Bronchial epithelial cell (primary cell): Measurements from ENCODE around the gene RHOB. TPM values are rescaled to one million over a fixed set of nuclear protein-coding genes. Genes with fewer than 3 reads are reported as not detected.

Experiments used
- DNase-seq: peaks from one replicate; pipeline ENCODE4 v3.0.0-alpha.2; 2010; ENCODE audit warnings: low read depth
- FAIRE-seq: peaks from 2 replicates; lab custom pipeline; 2011; peaks lifted over from hg19 to GRCh38; lab: Jason Lieb, UNC
- H3K27me3 ChIP-seq: 2 replicates; pipeline ENCODE4 v1.5.1; 2011; ENCODE audit warnings: low read length; ENCODE audit not compliant: control insufficient read depth, insufficient read depth
- H3K36me3 ChIP-seq: 2 replicates; pipeline ENCODE4 v1.5.1; 2011; ENCODE audit warnings: low read length; ENCODE audit not compliant: control insufficient read depth, insufficient read depth
- H3K4me3 ChIP-seq: 2 replicates; pipeline ENCODE4 v1.5.1; 2011; ENCODE audit warnings: mild to moderate bottlenecking, low read depth, low read length, control low read depth
- total RNA-seq: library from RNA; depleted of rRNA; stranded (reverse); fragments of >200 nt; gene quantifications from 2 replicates; pipeline ENCODE4 v1.2.1, GENCODE V29; 2014
- TF ChIP-seq, protein P1 (sequence below): IDR thresholded peaks from 2 replicates; pipeline ENCODE4 v1.5.1; 2011; ENCODE audit warnings: mild to moderate bottlenecking, moderate library complexity, low read length, control low read depth, inconsistent platforms; ENCODE audit not compliant: insufficient read depth, severe bottlenecking

Gene RHOB
- total RNA-seq, 1 donor from 2014 or later: 51.9 TPM

DNA sequence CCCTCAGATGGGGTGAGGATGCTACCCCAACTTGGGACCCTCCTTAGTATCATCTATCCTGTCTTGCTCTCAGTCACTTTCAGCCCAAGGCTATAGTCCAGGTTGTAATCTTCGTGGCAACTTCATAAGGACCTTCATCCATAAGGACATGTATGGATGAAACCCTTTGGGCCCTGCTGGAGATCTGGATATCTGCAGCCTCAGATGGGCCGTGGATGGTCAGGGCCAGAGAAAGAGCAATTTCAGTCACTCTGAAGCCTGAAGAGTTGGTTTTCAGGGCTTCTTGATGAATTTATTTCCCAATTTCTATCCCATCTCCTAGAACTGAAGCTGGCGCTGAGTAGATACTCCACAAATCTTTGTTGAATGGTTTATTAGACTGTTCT, 28.7 kb downstream of the RHOB start:
- no peak for FAIRE-seq
- Histone ChIP-seq H3K4me3 (no peak overlapping the region), H3K36me3 (no peaks in the 10 kb centered on the region), H3K27me3 (no peaks in the 10 kb centered on the region)
- no peak for DNase-seq
- TF ChIP-seq, protein P1, sequence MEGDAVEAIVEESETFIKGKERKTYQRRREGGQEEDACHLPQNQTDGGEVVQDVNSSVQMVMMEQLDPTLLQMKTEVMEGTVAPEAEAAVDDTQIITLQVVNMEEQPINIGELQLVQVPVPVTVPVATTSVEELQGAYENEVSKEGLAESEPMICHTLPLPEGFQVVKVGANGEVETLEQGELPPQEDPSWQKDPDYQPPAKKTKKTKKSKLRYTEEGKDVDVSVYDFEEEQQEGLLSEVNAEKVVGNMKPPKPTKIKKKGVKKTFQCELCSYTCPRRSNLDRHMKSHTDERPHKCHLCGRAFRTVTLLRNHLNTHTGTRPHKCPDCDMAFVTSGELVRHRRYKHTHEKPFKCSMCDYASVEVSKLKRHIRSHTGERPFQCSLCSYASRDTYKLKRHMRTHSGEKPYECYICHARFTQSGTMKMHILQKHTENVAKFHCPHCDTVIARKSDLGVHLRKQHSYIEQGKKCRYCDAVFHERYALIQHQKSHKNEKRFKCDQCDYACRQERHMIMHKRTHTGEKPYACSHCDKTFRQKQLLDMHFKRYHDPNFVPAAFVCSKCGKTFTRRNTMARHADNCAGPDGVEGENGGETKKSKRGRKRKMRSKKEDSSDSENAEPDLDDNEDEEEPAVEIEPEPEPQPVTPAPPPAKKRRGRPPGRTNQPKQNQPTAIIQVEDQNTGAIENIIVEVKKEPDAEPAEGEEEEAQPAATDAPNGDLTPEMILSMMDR: no peak

DNA sequence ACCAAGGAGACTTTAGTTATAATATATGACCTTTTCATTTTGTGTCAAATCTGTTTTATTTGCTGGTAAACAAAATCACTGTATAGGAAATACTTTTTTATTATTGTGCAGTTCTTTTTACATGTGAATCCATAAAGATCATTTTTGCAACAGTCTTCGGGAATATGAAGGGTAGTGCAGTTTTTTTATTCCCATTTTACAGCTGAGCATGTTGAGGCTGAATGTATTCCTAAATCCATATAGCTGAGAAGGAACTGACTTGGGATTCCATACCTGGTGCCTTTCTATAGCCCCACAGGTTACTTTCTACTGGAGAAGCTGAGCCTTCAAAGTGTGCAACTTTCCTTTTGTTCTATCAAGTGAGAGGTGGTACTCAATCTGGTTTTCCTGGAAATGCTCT, 29.6 kb downstream of the RHOB start:
- no peak for DNase-seq
- Histone ChIP-seq H3K4me3 (no peak overlapping the region), H3K27me3 (no peaks in the 10 kb centered on the region), H3K36me3 (no peaks in the 10 kb centered on the region)
- no peak for FAIRE-seq
- TF ChIP-seq, protein P1: no peak

DNA sequence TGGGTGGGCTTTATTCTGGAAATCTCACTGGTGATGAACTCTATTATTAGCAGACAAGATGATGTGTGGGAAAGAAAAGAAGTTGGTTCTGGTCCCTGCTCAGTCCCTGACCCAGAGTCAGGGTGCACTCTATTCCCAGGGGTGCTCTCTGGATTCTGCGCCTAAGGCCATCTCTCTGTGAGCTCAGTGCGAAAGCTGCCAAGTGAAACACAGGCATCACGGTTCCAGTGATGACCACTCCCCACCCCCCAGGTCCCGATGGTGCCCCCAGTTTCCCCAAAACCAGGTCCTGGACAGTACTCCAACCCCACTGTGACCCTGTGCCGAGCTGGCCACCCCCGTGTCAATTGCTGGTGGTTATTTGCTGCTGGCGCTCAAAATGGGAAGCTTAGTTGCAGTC, 30.1 kb downstream of the RHOB start:
- no peaks in the 10 kb centered on the region for H3K36me3 ChIP-seq
- DNase-seq (no peak), FAIRE-seq (no peak)
- TF ChIP-seq, protein P1: no peak
- no peak overlapping the region for H3K4me3 ChIP-seq
- H3K27me3 ChIP-seq: no peaks in the 10 kb centered on the region

DNA sequence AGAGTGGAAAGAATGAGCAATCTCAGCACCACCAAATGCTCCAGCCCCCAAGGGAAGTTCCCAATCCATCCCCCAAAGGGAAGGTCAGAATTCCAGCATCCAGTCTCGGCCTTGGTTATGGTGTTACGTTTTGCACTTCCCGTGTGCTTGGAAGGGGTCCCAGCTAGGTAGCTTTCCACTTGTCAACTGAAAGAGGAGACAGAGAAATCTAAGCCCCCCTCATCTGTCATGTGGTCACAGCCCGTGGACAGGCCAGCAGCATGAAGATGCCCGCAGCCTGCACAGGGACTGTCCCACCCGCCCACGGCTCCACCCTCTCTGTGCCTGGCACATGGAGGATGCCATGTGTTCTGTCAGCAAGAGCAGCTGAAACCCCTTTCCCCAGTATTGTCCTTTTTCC, 32.1 kb downstream of the RHOB start:
- FAIRE-seq: no peak
- TF ChIP-seq, protein P1: no peak

DNA sequence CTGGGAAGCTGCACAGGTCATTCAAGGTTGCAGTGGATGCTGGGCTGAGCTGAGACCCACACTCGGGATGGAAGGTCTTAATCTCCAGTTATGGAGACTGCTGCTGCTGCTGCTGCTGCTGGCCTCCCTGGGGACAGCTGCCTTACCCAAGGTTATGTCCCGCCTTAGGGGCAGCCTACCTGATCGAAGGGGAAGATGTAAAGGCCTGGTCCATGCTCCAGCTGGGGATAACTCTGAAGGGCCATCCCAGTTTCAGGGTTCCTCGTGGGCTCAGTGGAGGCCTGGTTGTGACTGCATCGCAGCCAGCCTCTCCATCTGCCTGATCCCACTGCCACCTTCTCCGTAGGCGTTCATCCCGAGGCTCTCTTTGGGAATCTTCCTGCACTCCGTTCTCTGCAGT, 33.0 kb downstream of the RHOB start:
- H3K27me3 ChIP-seq: no peaks in the 10 kb centered on the region
- DNase-seq: no peak
- no peak for FAIRE-seq
- no peak overlapping the region for H3K4me3 ChIP-seq
- no peaks in the 10 kb centered on the region for H3K36me3 ChIP-seq
- TF ChIP-seq, protein P1: no peak

More for the DNA sequence above, 32.1 kb downstream of the RHOB start:
- DNase-seq: no peak
- no peaks in the 10 kb centered on the region for H3K27me3 ChIP-seq
- H3K36me3 ChIP-seq: no peaks in the 10 kb centered on the region
- H3K4me3 ChIP-seq: no peak overlapping the region

DNA sequence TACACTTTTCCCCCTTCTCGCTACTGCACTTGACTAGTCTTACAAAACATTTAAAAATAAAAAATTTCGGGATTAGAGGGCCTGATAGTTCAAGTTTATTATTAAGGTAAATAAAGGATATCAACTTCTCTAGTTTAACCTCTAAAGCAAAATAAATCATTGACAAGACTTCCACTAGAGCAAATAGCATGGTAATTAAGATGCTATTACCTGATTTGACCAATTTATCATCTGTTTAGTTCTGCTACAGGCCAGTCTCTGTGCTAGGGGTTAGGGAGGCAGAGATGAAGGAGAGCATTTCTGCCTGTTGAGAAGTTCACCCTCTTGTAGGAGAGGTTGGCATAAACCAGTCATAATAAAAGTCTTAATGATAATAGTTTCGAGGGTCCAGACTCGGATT, 34.0 kb downstream of the RHOB start:
- DNase-seq: no peak
- H3K36me3 ChIP-seq: no peaks in the 10 kb centered on the region
- FAIRE-seq: no peak
- H3K4me3 ChIP-seq: no peak overlapping the region
- TF ChIP-seq, protein P1: no peak
- no peaks in the 10 kb centered on the region for H3K27me3 ChIP-seq
